ENCODE results near the gene TSR1. TPM values are rescaled to one million over a fixed set of nuclear protein-coding genes. Genes with fewer than 3 reads are reported as not detected.

TSR1 gene
- total RNA-seq, 1 experiment from 2014 or later: 67.3 TPM

- ChIA-PET POLR2A (no interaction called here), CTCF (interaction anchor here (1.0 kb wide), 1 partner anchor 31 kb away, joined by 4 read pairs; no protein-coding TSS in a partner anchor)
- no peaks in the 10 kb centered on the region for H3K9me3 ChIP-seq
- peaks cover 16% of the 10 kb centered on the region for H3K36me3 Mint-ChIP-seq (ENCODE audit: insufficient read depth, unreplicated experiment)
- H3K4me1 ChIP-seq: no peaks in the 10 kb centered on the region
- no peaks in the 10 kb centered on the region for H3K4me1 Mint-ChIP-seq (ENCODE audit: low read depth, unreplicated experiment)
- no peaks in the 10 kb centered on the region for H3K27me3 Mint-ChIP-seq (ENCODE audit: insufficient read depth, unreplicated experiment)
- no peak overlapping the region for H3K27ac Mint-ChIP-seq (ENCODE audit: unreplicated experiment)
- H3K27me3 ChIP-seq (replicated peaks; ENCODE audit: control insufficient read depth, insufficient read depth, low read length): no peaks in the 10 kb centered on the region
- no peak overlapping the region for H3K4me3 ChIP-seq (ENCODE audit: low read depth, low read length)
- no peak for TF ChIP-seq CTCF (IDR thresholded peaks at IDR 0.05; ENCODE audit: insufficient read depth in 1 of 2, low read depth in 1 of 2, low read length in 1 of 2, severe bottlenecking in 1 of 2, unreplicated experiment in 1 of 2)
- no peak overlapping the region for H3K4me3 Mint-ChIP-seq (ENCODE audit: unreplicated experiment)
- H3K36me3 ChIP-seq (ENCODE audit: control insufficient read depth, insufficient read depth, low read length): no peaks in the 10 kb centered on the region
- no peaks in the 10 kb centered on the region for H3K9me3 Mint-ChIP-seq (ENCODE audit: unreplicated experiment)
- no TSS peak for BruUV-seq (replicated peaks)
- intact Hi-C loops (cut with micrococcal nuclease; ENCODE audit: unreplicated experiment): no loop called here
- DNase-seq: no peak
Measured at GRCh38 chr17:2275722-2276121, 60.5 kb downstream of the TSR1 start.

DNA sequence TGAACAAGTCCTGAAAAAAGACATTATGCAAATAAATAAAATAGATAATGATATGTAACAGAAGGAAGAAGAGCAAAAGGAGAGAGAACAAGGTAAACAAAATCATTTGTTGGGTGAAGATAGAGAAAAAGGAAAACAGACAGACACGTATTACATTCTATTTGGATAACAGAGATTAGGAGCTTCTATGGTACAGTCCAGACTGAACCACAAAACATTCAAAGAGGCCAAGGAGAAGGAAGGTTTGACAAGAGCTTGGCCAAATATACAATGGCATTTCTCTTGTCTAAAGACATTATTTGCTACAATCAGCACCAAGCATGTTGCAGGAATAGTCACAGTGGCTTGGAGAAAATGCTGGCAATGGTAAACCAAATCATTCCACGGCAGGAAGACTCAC, 61.8 kb downstream of the TSR1 start:
- ChIA-PET POLR2A (no interaction called here), CTCF (no interaction called here)
- no peaks in the 10 kb centered on the region for H3K9me3 Mint-ChIP-seq (ENCODE audit: unreplicated experiment)
- no peaks in the 10 kb centered on the region for H3K4me1 ChIP-seq
- no peak for DNase-seq
- no peak for TF ChIP-seq CTCF (IDR thresholded peaks at IDR 0.05; ENCODE audit: insufficient read depth in 1 of 2, low read depth in 1 of 2, low read length in 1 of 2, severe bottlenecking in 1 of 2, unreplicated experiment in 1 of 2)
- H3K4me3 Mint-ChIP-seq (ENCODE audit: unreplicated experiment): no peak overlapping the region
- no peaks in the 10 kb centered on the region for H3K27me3 Mint-ChIP-seq (ENCODE audit: insufficient read depth, unreplicated experiment)
- H3K36me3 ChIP-seq (ENCODE audit: control insufficient read depth, insufficient read depth, low read length): no peaks in the 10 kb centered on the region
- H3K27me3 ChIP-seq (replicated peaks; ENCODE audit: control insufficient read depth, insufficient read depth, low read length): no peaks in the 10 kb centered on the region
- intact Hi-C loops (cut with micrococcal nuclease; ENCODE audit: unreplicated experiment): no loop called here
- BruUV-seq (replicated peaks): no TSS peak
- H3K36me3 Mint-ChIP-seq (ENCODE audit: insufficient read depth, unreplicated experiment): peaks cover 7% of the 10 kb centered on the region
- no peaks in the 10 kb centered on the region for H3K9me3 ChIP-seq
- no peak overlapping the region for H3K4me3 ChIP-seq (ENCODE audit: low read depth, low read length)
- no peaks in the 10 kb centered on the region for H3K4me1 Mint-ChIP-seq (ENCODE audit: low read depth, unreplicated experiment)
- no peak overlapping the region for H3K27ac Mint-ChIP-seq (ENCODE audit: unreplicated experiment)

Other genes with a start within 250 kb of the TSR1 start
- gene SMG6, start 32.7 kb downstream of the TSR1 start, total RNA-seq (2022): 33.8 and 35.3 TPM in 2 replicates
- gene SRR, start 32.5 kb downstream of the TSR1 start, total RNA-seq (2022): 15.2 and 18.2 TPM in 2 replicates
- gene SGSM2, start 1.0 kb upstream of the TSR1 start, total RNA-seq (2022): 65.6 and 67.4 TPM in 2 replicates
- 24.4 and 25.8 TPM in 2 replicates for gene MNT, start 64.6 kb upstream of the TSR1 start, total RNA-seq (2022)
- gene METTL16, start 175.4 kb upstream of the TSR1 start, total RNA-seq (2022): 50.4 and 58.4 TPM in 2 replicates

All from Caco-2 (cell line).